GM20000 (cell line): ENCODE results near the gene ZNF740.

Experiments
- DNase-seq: peaks from one replicate; pipeline ENCODE4 v3.0.0; 2012; ENCODE audit warnings: low spot score
- TF ChIP-seq, protein P1 (sequence below): IDR thresholded peaks from 2 replicates; pipeline ENCODE4 v1.5.1; 2012; ENCODE audit warnings: mild to moderate bottlenecking, control low read depth; ENCODE audit errors: extremely low read depth, missing control alignments

ZNF740 gene

DNA sequence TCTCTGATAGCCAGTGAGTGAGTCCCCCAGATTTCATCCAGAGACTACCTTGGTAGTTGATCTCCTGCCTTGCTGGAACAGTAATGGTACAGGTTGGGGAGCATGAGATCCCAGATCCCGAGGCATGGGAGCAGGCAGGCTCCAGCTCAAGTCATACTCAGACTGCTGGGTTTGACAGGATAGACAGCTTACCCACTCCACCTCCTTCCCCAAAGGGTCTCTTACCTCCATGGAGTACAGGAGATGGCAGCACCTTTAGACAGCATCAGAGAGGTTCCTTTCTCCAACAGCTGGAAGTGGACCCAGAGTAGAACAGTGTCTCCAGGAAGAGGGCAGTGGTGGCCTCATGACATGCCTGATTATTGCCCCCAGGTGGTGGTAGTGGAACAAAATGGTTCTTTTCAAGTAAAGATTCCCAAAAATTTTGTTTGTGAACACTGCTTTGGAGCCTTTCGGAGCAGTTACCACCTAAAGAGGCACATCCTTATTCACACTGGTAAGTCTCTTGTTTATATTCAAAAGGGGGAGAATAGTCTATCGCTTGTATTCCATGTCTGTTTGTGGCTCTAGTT lies 5.1 kb downstream of the ZNF740 start:
- no peak for DNase-seq
- TF ChIP-seq, protein P1, sequence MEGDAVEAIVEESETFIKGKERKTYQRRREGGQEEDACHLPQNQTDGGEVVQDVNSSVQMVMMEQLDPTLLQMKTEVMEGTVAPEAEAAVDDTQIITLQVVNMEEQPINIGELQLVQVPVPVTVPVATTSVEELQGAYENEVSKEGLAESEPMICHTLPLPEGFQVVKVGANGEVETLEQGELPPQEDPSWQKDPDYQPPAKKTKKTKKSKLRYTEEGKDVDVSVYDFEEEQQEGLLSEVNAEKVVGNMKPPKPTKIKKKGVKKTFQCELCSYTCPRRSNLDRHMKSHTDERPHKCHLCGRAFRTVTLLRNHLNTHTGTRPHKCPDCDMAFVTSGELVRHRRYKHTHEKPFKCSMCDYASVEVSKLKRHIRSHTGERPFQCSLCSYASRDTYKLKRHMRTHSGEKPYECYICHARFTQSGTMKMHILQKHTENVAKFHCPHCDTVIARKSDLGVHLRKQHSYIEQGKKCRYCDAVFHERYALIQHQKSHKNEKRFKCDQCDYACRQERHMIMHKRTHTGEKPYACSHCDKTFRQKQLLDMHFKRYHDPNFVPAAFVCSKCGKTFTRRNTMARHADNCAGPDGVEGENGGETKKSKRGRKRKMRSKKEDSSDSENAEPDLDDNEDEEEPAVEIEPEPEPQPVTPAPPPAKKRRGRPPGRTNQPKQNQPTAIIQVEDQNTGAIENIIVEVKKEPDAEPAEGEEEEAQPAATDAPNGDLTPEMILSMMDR: no peak

DNA sequence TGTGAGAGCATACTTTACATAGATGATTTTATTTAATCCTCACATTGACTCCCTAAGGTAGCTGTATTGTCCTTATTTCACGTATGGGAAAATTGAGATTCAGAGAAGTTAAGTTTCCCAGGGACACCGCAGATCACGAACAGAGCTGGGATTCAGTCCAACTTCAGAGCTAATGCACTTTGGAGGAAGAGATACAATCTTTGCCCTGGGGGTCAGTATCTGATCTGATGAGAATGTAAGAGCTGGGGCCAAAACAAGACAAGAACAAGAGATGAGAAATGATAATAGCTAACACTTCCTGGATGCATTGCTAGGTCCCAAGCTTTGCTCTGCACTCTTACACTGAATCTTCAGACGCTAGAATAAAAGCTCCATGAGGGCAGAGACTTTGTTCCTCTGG lies 6.2 kb downstream of the ZNF740 start:
- no peak for DNase-seq
- TF ChIP-seq, protein P1: no peak

DNA sequence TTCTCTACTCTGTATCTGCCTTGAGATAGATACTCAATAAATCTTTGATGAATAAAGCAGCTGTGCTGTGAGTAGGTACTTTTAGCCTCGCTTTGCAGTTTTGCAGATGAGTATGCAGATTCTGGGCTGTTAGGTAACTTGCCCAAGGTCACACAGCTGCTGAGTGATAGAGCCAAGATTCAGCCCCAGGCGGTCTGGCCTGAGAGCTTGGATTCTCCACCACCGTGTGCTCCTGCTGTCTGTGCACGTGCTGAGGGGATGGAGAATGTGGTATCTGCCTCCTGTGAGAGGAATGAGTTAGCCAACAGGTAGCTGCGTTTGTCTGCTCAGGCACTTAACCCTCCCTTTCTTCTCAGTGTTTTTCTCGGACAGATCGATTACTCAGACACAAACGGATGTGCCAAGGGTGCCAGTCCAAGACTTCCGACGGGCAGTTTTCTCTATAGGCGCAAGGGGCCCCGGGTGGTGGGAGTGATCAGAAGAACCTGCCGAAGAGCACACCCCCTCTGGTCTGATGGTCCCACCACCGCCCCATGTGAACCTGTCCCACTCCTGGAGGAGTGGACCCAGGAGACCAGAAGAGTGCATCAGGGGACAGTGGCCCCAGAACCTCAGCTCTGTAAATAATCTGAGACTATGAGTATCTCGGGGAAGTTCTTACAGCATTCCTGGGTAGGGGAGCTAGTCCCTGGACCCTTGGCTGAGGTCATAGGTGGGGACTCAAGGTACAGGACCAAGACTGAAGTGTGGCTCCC lies 6.8 kb downstream of the ZNF740 start:
- DNase-seq: no peak
- TF ChIP-seq, protein P1: no peak

DNA sequence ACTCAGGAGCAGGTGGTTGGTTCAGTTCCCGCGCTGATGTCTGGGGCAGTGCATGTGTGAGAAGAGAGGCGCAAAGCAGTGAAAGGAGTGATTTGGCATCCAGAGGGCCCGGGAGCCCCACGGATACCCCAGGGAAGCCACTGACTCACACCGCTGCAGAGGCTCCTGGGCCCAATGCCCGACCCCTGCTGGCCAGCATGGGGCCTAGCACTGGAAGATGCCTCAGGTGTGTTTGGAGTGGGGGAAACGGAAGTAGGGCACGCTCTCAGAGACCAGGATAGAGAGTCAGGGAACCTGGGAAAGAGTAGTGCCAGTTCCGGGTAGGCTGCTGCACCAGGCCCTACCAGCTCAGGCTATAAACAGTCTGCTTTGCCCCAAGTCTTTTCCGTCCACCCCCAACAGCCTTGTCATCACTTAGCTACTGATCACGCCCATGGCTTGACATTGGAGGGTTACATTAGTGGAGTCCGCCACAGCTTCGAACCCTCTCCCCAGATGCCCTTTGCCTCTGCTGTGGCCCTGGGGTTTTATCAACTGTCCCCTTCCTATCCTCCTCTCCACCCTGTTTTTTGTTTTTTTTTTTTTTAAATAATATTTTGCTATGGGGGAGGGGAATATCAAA lies 9.7 kb downstream of the ZNF740 start:
- DNase-seq: peak; percentile 68
- TF ChIP-seq, protein P1: peak; percentile 70

DNA sequence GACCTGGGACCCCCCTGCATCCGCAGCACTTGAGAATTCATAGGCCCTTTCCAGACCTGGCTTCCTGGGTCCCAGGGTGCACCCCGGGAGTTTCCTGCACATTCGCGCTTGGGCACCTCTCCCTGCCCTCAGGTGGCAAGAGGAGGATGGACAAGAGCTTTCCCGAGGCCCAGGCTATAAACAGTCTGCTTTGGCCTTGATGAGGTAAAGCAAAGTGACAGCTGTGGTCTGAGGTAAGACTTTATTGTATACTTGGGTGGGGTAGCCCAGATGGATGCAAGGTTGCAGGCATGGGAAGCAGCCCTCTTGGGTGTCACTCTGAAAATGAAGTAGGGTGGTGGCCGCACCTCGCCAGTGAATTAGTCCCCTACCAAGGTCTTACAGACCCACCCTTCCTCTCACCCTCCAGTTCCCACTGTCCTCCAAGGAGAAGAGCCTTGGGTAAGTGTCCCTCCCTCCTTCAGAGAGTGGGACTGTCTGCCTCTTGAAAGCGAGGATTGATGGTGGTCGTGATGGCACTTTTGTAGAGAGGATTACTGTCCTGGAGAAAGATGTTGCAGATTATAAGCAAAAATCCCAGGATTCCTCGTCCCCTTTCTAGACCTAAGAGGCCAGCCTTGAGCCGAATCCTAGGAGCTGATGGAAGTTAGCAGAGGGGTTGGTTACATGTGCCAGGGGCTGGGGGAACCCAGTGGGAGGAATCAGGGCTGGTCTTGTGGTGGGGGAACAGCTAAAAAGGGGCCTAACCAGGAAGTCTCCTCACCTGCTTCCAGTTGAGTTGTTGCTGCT lies 10.8 kb downstream of the ZNF740 start:
- no peak for DNase-seq
- TF ChIP-seq, protein P1: no peak

DNA sequence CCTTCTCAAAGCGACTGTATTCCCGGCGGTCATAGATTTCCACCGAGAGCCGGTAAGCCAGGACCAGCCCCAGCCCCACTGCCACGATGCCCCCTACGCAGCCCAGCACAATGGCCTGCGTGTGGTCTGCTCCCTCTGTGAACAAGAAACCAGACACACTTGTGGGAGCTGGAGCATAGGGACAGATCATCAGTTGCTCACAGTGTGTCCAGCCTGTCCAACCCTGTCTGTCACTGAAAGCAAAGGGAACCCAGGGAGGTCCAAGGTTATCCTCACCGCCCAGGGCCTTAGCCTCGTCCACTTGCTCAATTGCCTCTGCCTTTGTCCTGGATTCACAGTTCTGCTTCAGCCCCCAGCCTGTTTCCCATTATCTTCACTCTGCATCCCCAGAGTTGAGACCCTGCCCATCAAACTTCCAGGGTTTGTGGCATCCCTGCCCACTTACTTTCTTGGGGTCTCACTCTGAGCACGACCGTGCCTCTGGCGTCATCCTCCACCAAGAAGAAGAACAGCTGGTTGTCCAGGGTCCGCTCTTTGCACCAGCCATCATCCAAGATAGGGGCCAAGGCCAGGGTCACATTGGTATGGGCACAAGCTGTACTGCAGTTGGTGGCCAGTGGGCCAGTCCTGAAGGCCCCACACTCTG lies 11.5 kb downstream of the ZNF740 start:
- DNase-seq: no peak
- TF ChIP-seq, protein P1: no peak
